Upper lobe of right lung (tissue), 1 donor: ENCODE data around the gene GRIN3A. TPM values are rescaled to one million over a fixed set of nuclear protein-coding genes. Genes with fewer than 3 reads are reported as not detected.
"Not testable (repeated sequence)": the region's sequence is repeated elsewhere in the genome, so short reads cannot be mapped to it uniquely, and the experiment has no call there.

Experiments used
- ATAC-seq: fragments of 200-7000 bp; cut with Tn5 transposase; one replicate; pipeline ENCODE4 v1.9.1; 2020; ENCODE audit warnings: mild to moderate bottlenecking, moderate library complexity
- DNase-seq: peaks from one replicate; pipeline ENCODE4 v3.0.0-alpha.2; 2020
- H3K27ac ChIP-seq: fragments of 200-600 bp; one replicate; pipeline ENCODE4 v1.8.0; 2022
- H3K27me3 ChIP-seq: fragments of 200-600 bp; one replicate; pipeline ENCODE4 v1.8.0; 2022; ENCODE audit warnings: mild to moderate bottlenecking
- H3K36me3 ChIP-seq: fragments of 200-600 bp; one replicate; pipeline ENCODE4 v1.8.0; 2022
- H3K4me1 ChIP-seq: fragments of 200-600 bp; one replicate; pipeline ENCODE4 v1.8.0; 2022
- H3K4me3 ChIP-seq: fragments of 200-600 bp; one replicate; pipeline ENCODE4 v1.8.0; 2022; ENCODE audit warnings: mild to moderate bottlenecking
- H3K9me3 ChIP-seq: fragments of 200-600 bp; one replicate; pipeline ENCODE4 v1.8.0; 2022
- CTCF ChIP-seq: fragments of 200-600 bp; IDR thresholded peaks from one replicate; pipeline ENCODE4 v1.8.0; 2022; ENCODE audit warnings: antibody characterized with exemption
- intact Hi-C: fragments of 100-400 bp; cut with DNase I; formaldehyde crosslinking; loops from one replicate; pipeline ENCODE4 v1.11.0; 2022
- total RNA-seq: library from RNA; stranded (reverse); fragmentation: NEBNext Ultra II Directional; extraction: Animal tissue kit (Norgen Biotek cat#: 25700); gene quantifications from one replicate; pipeline ENCODE4 v1.2.1, GENCODE V29; 2021
- donor health status: DM: no; HTN: yes; CAD: no; lungs with severe emphysema.

The GRIN3A gene
- total RNA-seq, 1 donor from 2014 or later, result 0.06 TPM

DNA sequence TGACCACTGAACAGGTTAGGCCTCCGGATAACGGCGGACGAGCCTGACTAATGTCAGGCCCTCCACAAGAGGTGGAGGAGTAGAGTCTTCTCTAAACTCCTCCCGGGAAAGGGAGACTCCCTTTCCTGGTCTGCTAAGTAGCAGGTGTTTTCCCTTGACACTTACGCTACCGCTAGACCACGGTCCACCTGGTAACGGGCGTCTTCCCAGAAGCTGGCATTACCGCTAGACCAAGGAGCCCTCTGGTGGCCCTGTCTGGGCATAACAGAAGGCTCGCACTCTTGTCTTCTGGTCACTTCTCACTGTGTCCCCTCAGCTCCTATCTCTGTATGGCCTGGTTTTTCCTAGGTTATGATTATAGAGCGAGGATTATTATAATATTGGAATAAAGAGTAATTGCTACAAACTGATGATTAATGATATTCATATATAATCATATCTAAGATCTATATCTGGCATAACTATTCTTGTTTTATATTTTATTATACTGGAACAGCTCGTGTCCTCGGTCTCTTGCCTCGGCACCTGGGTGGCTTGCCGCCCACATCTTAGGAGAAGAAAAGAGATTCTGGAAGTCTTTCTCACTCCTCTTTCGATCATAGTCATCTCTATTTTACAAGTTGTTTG is 188.9 kb downstream of the GRIN3A start:
- H3K4me1 ChIP-seq, H3K27me3 ChIP-seq, intact Hi-C loops, ATAC-seq, DNase-seq, H3K27ac ChIP-seq, H3K4me3 ChIP-seq, H3K9me3 ChIP-seq: not testable (repeated sequence)
- H3K36me3 ChIP-seq, result peaks cover 98% of the 10 kb centered on the region
- TF ChIP-seq CTCF, result peak; percentile 27

GRCh38 chr9:101543098-101543735 is 195.2 kb downstream of the GRIN3A start:
- DNase-seq (no peak), ATAC-seq (no peak)
- no peak overlapping the region for H3K27ac ChIP-seq
- intact Hi-C loops, result no loop called here
- H3K27me3 ChIP-seq, result no peaks in the 10 kb centered on the region
- peaks cover 79% of the 10 kb centered on the region for H3K36me3 ChIP-seq
- no peak for TF ChIP-seq CTCF
- H3K4me3 ChIP-seq, result no peak overlapping the region
- H3K4me1 ChIP-seq, result no peaks in the 10 kb centered on the region
- H3K9me3 ChIP-seq, result no peaks in the 10 kb centered on the region

- peaks cover 7% of the 10 kb centered on the region for H3K4me1 ChIP-seq
- peaks cover 66% of the 10 kb centered on the region for H3K36me3 ChIP-seq
- TF ChIP-seq CTCF, result no peak
- no peak overlapping the region for H3K27ac ChIP-seq
- H3K4me3 ChIP-seq, result no peak overlapping the region
- ATAC-seq (no peak), DNase-seq (no peak)
- intact Hi-C loops, result no loop called here
- no peaks in the 10 kb centered on the region for H3K9me3 ChIP-seq
- H3K27me3 ChIP-seq, result no peaks in the 10 kb centered on the region
Measured at GRCh38 chr9:101540069-101540468, 198.4 kb downstream of the GRIN3A start.

GRCh38 chr9:101536938-101537337 is 201.5 kb downstream of the GRIN3A start:
- H3K36me3 ChIP-seq, result peaks cover 45% of the 10 kb centered on the region
- no peak for DNase-seq

DNA sequence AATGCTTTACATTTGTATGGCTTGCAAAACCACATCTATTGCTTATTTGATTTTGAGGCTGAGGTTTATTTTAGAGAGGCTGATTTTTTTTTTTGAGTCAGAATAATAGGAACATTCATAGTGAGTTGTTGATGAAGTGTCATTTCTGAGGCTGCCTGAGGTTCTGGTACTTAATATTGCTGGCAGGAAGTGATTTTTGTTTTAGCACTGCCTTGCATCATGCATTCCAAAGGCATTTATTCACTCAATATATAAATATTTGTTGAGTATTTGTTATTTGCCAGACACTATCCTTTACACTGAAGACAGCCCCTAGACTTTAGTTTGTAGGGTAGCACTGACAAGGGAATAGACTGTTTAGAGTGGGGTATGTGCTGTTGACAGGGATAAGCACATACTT is 202.1 kb downstream of the GRIN3A start:
- no peaks in the 10 kb centered on the region for H3K9me3 ChIP-seq
- intact Hi-C loops, result no loop called here
- no peak overlapping the region for H3K27ac ChIP-seq
- no peaks in the 10 kb centered on the region for H3K27me3 ChIP-seq
- DNase-seq (no peak), ATAC-seq (no peak)
- no peak overlapping the region for H3K4me3 ChIP-seq
- no peak for TF ChIP-seq CTCF
- peaks cover 39% of the 10 kb centered on the region for H3K36me3 ChIP-seq
- peaks cover 12% of the 10 kb centered on the region for H3K4me1 ChIP-seq

More at GRCh38 chr9:101536938-101537337, 201.5 kb downstream of the GRIN3A start:
- ATAC-seq, result no peak
- H3K27ac ChIP-seq, result no peak overlapping the region
- TF ChIP-seq CTCF, result no peak
- no peak overlapping the region for H3K4me3 ChIP-seq
- no peaks in the 10 kb centered on the region for H3K9me3 ChIP-seq
- intact Hi-C loops, result no loop called here
- peaks cover 12% of the 10 kb centered on the region for H3K4me1 ChIP-seq
- no peaks in the 10 kb centered on the region for H3K27me3 ChIP-seq
